Breast epithelium (tissue), 4 donors: ENCODE data around the gene LRRFIP1. TPM values are rescaled to one million over a fixed set of nuclear protein-coding genes. Genes with fewer than 3 reads are reported as not detected.
"Not testable (repeated sequence)": the region's sequence is repeated elsewhere in the genome, so short reads cannot be mapped to it uniquely, and the experiment has no call there.

Experiments used
- DNase-seq, 2 donors: peaks; one replicate each; pipeline ENCODE4 v3.0.0-alpha.2; 2019; ENCODE audit warnings: low spot score in 2 of 2
- H3K27ac ChIP-seq, 2 donors: fragments of 200-600 bp; sonication (generic) in 1 of 2; one replicate each; pipeline ENCODE4 v1.5.1; 2016 to 2019; ENCODE audit warnings: mild to moderate bottlenecking in 1 of 2
- H3K27me3 ChIP-seq, 2 donors: fragments of 200-600 bp; sonication (generic) in 1 of 2; one replicate each; pipeline versions ENCODE4 v1.5.1 to v1.6.0; 2017 to 2019; ENCODE audit warnings: control low read depth in 1 of 2, mild to moderate bottlenecking in 1 of 2
- H3K36me3 ChIP-seq: fragments of 200-600 bp; one replicate; pipeline ENCODE4 v1.5.1; 2019
- H3K4me1 ChIP-seq, 2 donors: fragments of 200-600 bp; sonication (generic); one replicate each; pipeline ENCODE4 v1.5.1; 2016 to 2019; ENCODE audit warnings: control low read depth in 1 of 2
- H3K4me3 ChIP-seq, 3 donors: fragments of 200-600 bp; sonication (generic); 1 replicate in 2 of 3; 2 replicates in 1 of 3; pipeline ENCODE4 v1.5.1; 2016 to 2019; ENCODE audit warnings: mild to moderate bottlenecking in 3 of 3, moderate library complexity in 2 of 3
- H3K9me3 ChIP-seq, 2 donors: fragments of 200-600 bp; sonication (generic) in 1 of 2; one replicate each; pipeline ENCODE4 v1.5.1; 2016 to 2019; ENCODE audit warnings: control low read depth in 1 of 2
- POLR2A ChIP-seq: fragments of 450-650 bp; IDR thresholded peaks from one replicate; pipeline ENCODE4 v1.6.1; 2016; ENCODE audit warnings: antibody characterized with exemption, mild to moderate bottlenecking, moderate library complexity
- POLR2AphosphoS5 ChIP-seq, 3 donors: sonication (generic); formaldehyde crosslinking; IDR thresholded peaks; one replicate each; pipeline ENCODE4 v1.6.1; 2017; ENCODE audit warnings: antibody characterized with exemption in 3 of 3
- intact Hi-C: fragments of 100-400 bp; cut with DNase I; formaldehyde crosslinking; loops from one replicate; pipeline ENCODE4 v1.15.1; 2023; ENCODE audit warnings: low total_unique reads
- total RNA-seq, 3 donors: library from RNA; depleted of rRNA; stranded (reverse); fragments of >200 nt; gene quantifications; one replicate each; pipeline ENCODE4 v1.1.0, GENCODE V29; 2016
- TF ChIP-seq, protein P1 (sequence below), 3 donors: fragments of 450-650 bp; IDR thresholded peaks; one replicate each; pipeline ENCODE4 v1.5.1; 2016 to 2017; ENCODE audit warnings: antibody characterized with exemption in 3 of 3, mild to moderate bottlenecking in 3 of 3, moderate library complexity in 3 of 3

Gene LRRFIP1
- total RNA-seq, 3 donors from 2014 or later = 82.6 to 136 (median 130) TPM

DNA sequence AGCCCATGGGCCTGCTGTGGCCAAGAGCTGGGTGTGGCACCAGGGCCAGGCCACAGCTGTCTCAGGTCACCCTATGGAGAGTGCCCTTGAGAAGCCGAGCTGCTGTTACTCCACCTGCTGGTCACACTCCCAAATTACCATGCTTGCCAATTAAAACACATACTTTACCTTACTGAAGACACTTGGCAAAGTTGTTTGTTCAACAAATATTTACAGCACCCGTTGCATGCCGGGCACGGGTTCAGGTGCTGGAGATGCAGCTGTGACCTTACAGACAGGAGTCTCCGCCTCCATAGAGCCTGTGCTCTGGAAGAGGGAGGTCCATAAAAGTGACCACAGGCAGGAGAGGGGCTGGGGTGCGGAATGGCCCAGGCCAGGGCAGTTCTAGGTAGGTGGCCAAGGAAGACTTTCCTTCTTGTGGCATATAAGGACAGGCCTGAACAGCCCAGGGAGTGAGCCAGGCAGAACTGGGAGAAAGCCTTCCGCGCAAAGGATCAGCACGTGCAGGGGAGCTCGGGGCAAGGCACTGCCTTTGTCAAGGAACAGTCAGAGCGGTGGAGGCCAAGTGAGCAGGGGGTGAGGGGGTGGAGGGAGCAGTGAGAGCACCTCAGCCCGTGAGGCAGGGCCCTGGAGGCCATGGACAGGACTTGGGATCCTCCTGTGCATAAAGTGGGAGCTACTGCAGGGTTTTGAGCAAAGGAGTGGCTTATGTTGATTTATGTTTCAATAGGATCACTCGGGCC, 147.6 kb downstream of the LRRFIP1 start:
- no peaks in the 10 kb centered on the region for H3K27me3 ChIP-seq
- no peak overlapping the region for H3K27ac ChIP-seq
- no peaks in the 10 kb centered on the region for H3K4me1 ChIP-seq
- H3K9me3 ChIP-seq = no peaks in the 10 kb centered on the region
- no peak overlapping the region for H3K4me3 ChIP-seq
- intact Hi-C loops = no loop called here
- DNase-seq = peak; percentile 33 to 74
- H3K36me3 ChIP-seq = peaks cover 4% of the 10 kb centered on the region
- TF ChIP-seq, protein P1, sequence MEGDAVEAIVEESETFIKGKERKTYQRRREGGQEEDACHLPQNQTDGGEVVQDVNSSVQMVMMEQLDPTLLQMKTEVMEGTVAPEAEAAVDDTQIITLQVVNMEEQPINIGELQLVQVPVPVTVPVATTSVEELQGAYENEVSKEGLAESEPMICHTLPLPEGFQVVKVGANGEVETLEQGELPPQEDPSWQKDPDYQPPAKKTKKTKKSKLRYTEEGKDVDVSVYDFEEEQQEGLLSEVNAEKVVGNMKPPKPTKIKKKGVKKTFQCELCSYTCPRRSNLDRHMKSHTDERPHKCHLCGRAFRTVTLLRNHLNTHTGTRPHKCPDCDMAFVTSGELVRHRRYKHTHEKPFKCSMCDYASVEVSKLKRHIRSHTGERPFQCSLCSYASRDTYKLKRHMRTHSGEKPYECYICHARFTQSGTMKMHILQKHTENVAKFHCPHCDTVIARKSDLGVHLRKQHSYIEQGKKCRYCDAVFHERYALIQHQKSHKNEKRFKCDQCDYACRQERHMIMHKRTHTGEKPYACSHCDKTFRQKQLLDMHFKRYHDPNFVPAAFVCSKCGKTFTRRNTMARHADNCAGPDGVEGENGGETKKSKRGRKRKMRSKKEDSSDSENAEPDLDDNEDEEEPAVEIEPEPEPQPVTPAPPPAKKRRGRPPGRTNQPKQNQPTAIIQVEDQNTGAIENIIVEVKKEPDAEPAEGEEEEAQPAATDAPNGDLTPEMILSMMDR (IDR thresholded peaks at IDR 0.05) = peak; percentile 7 to 51 (median 47)
- TF ChIP-seq POLR2A = no peak

DNA sequence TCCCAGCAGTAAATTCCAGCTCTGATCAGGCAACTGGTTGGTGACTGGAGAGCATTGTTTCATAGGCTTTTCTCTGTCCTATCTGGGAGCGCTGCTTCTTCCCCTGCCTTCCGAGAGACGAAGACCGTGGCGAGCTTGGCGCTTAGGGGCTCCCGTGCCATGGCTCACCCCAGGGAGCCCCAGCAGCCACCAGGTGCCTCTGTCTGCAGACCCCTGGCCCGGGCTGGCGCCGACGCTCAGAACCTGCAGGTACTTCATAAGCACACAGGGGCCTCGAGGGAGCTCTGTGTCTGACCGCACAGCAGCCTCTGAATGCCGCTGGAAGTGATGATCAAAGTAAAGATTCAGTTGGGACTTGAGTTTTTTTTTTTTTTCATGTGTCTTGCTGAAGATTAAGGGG, 152.1 kb downstream of the LRRFIP1 start:
- H3K4me3 ChIP-seq = no peak overlapping the region
- no peaks in the 10 kb centered on the region for H3K27me3 ChIP-seq
- TF ChIP-seq POLR2A (no peak), POLR2AphosphoS5 (IDR thresholded peaks at IDR 0.05) (no peak)
- TF ChIP-seq, protein P1 (IDR thresholded peaks at IDR 0.05) = no peak
- H3K9me3 ChIP-seq = no peaks in the 10 kb centered on the region
- no peaks in the 10 kb centered on the region for H3K4me1 ChIP-seq
- DNase-seq = no peak
- intact Hi-C loops = no loop called here
- H3K36me3 ChIP-seq = peaks cover 7% of the 10 kb centered on the region
- no peak overlapping the region for H3K27ac ChIP-seq

DNA sequence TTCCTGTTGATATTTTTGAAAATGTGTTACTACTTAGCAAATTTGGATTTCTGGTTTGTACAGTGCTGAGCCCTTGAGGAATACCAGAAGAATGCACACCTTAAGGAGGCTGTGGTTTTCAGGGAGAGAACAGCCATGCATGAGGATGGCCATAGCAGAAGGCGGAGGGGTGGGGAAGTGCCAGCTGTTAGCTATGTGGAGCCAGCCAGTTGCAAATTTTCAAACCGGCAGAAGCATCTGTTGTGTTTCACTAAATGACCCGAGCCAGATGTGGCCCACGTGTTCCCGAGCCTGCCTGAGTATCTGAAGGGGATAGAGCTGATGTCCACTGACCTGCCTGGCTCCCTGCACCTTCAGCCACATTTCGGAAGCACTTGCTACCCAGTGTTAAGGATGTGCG, 154.8 kb downstream of the LRRFIP1 start:
- intact Hi-C loops = no loop called here
- Histone ChIP-seq H3K4me1 (no peaks in the 10 kb centered on the region), H3K9me3 (peaks cover 7 to 8% of the 10 kb centered on the region in 2 donors), H3K27me3 (no peaks in the 10 kb centered on the region), H3K27ac (no peak overlapping the region), H3K36me3 (peaks cover 7% of the 10 kb centered on the region), H3K4me3 (no peak overlapping the region)
- TF ChIP-seq, protein P1 (IDR thresholded peaks at IDR 0.05) = no peak
- TF ChIP-seq POLR2A (no peak), POLR2AphosphoS5 (IDR thresholded peaks at IDR 0.05) (no peak)
- DNase-seq = no peak

DNA sequence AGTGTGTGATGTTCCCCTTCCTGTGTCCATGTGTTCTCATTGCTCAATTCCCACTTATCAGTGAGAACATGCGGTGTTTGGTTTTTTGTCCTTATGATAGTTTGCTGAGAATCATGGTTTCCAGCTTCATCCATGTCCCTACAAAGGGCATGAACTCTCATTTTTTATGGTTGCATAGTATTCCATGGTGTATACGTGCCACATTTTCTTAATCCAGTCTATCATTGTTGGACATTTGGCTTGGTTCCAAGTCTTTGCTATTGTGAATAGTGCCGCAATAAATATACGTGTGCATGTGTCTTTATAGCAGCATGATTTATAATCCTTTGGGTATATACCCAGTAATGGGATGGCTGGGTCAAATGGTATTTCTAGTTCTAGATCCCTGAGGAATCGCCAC, 156.3 kb downstream of the LRRFIP1 start:
- H3K4me1 ChIP-seq, H3K4me3 ChIP-seq, H3K9me3 ChIP-seq, intact Hi-C loops, H3K27ac ChIP-seq, DNase-seq, H3K36me3 ChIP-seq, H3K27me3 ChIP-seq: not testable (repeated sequence)

DNA sequence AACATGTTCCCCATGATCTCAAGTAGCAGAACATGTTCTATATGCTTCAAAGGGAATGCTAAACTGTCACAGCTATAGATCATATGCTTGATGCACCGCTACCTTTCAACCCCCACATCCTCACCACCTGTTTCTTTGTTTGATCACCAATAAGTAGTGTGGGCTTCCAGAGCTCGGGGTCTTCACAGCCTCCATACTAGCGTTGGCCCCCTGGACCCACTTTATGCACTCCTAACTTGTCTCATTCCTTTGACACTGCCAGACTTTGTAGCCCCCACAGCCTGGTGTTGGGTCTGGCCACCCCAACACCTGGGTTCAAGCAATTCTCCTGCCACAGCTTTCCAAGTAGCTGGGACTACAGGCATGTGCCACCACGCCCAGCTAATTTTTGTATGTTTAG, 159.5 kb downstream of the LRRFIP1 start:
- H3K4me3 ChIP-seq = no peak overlapping the region
- no peaks in the 10 kb centered on the region for H3K4me1 ChIP-seq
- no peak for DNase-seq
- H3K9me3 ChIP-seq = peaks cover 8 to 9% of the 10 kb centered on the region in 2 donors
- TF ChIP-seq POLR2A = no peak
- no peak for TF ChIP-seq POLR2AphosphoS5 (IDR thresholded peaks at IDR 0.05)
- TF ChIP-seq, protein P1 (IDR thresholded peaks at IDR 0.05) = no peak
- no peaks in the 10 kb centered on the region for H3K27me3 ChIP-seq
- no peaks in the 10 kb centered on the region for H3K36me3 ChIP-seq
- no peak overlapping the region for H3K27ac ChIP-seq
- intact Hi-C loops = no loop called here
